Measurements from ENCODE around the gene IFIT5.

DNA sequence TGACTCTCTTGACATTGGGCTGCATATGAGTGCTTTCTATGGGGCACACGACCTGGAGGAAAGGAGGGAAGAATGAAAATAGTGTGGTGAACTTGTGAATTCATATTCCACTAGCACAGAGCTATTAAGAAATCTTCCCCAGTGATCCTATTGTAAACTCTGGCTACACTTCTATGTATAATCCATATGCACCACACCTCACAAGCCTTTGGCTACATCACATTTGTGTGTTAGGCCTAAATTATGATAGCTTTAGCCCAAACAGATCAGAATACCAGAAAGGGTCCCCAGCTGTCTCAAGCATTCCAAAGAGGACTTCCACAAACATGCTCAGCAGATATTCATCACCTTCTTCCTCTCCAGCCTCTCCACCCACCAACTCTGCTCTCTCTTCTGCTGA lies 46.2 kb upstream of the IFIT5 start:
- TF ChIP-seq CTCF (IDR thresholded peaks at IDR 0.05) (no peak), POLR2A (IDR thresholded peaks at IDR 0.05) (no peak)
